HG03280 (cell line): ENCODE measurements around the gene MYO3B.

ENCODE experiments used
- ATAC-seq: cut with Tn5 transposase; IDR thresholded peaks from one replicate; pipeline ENCODE4 v1.9.1; 2021; ENCODE audit warnings: mild to moderate bottlenecking, moderate library complexity; ENCODE audit not compliant: unreplicated experiment

Gene MYO3B

GRCh38 chr2:170361090-170361936 is 183.4 kb downstream of the MYO3B start:
- ATAC-seq: no peak

- no peak for ATAC-seq
Observed at GRCh38 chr2:170362313-170362870, 184.4 kb downstream of the MYO3B start.

- no peak for ATAC-seq
Observed at GRCh38 chr2:170362871-170363631, 185.1 kb downstream of the MYO3B start.

GRCh38 chr2:170365003-170365402 is 187.1 kb downstream of the MYO3B start:
- ATAC-seq: no peak

- ATAC-seq: no peak
Observed at GRCh38 chr2:170365686-170366085, 187.7 kb downstream of the MYO3B start.

- ATAC-seq: no peak
Observed at GRCh38 chr2:170368370-170368769, 190.4 kb downstream of the MYO3B start.

GRCh38 chr2:170369228-170369627 is 191.3 kb downstream of the MYO3B start:
- no peak for ATAC-seq

GRCh38 chr2:170369894-170370293 is 191.9 kb downstream of the MYO3B start:
- ATAC-seq: no peak

- no peak for ATAC-seq
Observed at GRCh38 chr2:170371231-170371998, 193.5 kb downstream of the MYO3B start.

GRCh38 chr2:170375192-170375591 is 197.2 kb downstream of the MYO3B start:
- no peak for ATAC-seq

GRCh38 chr2:170377500-170378207 is 199.7 kb downstream of the MYO3B start:
- ATAC-seq: no peak

GRCh38 chr2:170380267-170380666 is 202.3 kb downstream of the MYO3B start:
- no peak for ATAC-seq

GRCh38 chr2:170381678-170382077 is 203.7 kb downstream of the MYO3B start:
- ATAC-seq: no peak

- no peak for ATAC-seq
Observed at GRCh38 chr2:170386554-170386953, 208.6 kb downstream of the MYO3B start.

- no peak for ATAC-seq
Observed at GRCh38 chr2:170391018-170391417, 213.1 kb downstream of the MYO3B start.

- ATAC-seq: no peak
Observed at GRCh38 chr2:170391697-170392096, 213.8 kb downstream of the MYO3B start.

- ATAC-seq: no peak
Observed at GRCh38 chr2:170393861-170394498, 216.0 kb downstream of the MYO3B start.

GRCh38 chr2:170394641-170395387 is 216.9 kb downstream of the MYO3B start:
- ATAC-seq: no peak

- no peak for ATAC-seq
Observed at GRCh38 chr2:170396799-170397459, 219.0 kb downstream of the MYO3B start.
